Urothelium cell line (cell line): ENCODE results near the gene FAHD1.

Source experiments
- DNase-seq: peaks from one replicate; pipeline ENCODE4 v3.0.0; 2011; ENCODE audit warnings: low spot score, mixed read lengths
- FAIRE-seq: peaks from 2 replicates; lab custom pipeline; 2011; peaks lifted over from hg19 to GRCh38; lab: Jason Lieb, UNC

The FAHD1 gene

DNA sequence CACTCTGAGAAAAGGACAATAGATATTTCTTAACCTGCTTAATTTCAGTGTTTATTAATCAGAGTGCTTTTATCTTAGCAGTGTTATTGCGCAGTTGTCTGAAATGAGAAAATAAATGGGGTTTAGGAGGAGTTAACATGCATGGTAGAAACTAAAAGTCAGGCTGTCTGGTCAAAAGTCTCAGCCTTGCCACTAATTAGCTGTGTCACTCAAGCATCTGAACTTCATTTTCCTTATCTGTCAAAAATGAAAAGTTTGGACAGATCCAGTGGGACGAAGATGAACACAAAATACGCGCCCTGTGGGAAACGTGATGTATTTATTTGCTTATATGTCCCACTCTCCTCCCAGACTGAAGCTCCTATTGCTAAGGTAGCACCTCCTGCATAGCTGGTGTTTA, 51.2 kb downstream of the FAHD1 start:
- FAIRE-seq (no peak), DNase-seq (no peak)
